Measurements from ENCODE around the gene PTPRS.

GRCh38 chr19:5369962-5370367, 29.4 kb upstream of the PTPRS start:
- TF ChIP-seq POLR2A (IDR thresholded peaks at IDR 0.05; ENCODE audit: low read length) (no peak), GATA1 (IDR thresholded peaks at IDR 0.05; ENCODE audit: low read depth, low read length) (no peak)
